Calu3 (cell line): ENCODE measurements around the gene SMAD3. TPM values are rescaled to one million over a fixed set of nuclear protein-coding genes. Genes with fewer than 3 reads are reported as not detected.

Experiments
- BruUV-seq: library from RNA; stranded (reverse); fragments of 400-500 nt; replicated peaks from 2 replicates; lab custom pipeline; 2021; lab: Mats Ljungman, UMichigan
- CTCF ChIA-PET: fragments of 300-600 bp; sonication (Branson Sonifier 250); formaldehyde crosslinking; loops from one replicate; lab custom pipeline; 2022; ENCODE audit warnings: antibody characterized with exemption; lab: Charles Lee
- DNase-seq: peaks from one replicate; pipeline ENCODE4 v3.0.0; 2022
- H3K27ac Mint-ChIP-seq: one replicate; pipeline ENCODE4 v1.8.0; 2022; ENCODE audit warnings: mixed read lengths; ENCODE audit not compliant: unreplicated experiment
- H3K27me3 Mint-ChIP-seq: one replicate; pipeline ENCODE4 v1.8.0; 2022; ENCODE audit warnings: mixed read lengths; ENCODE audit not compliant: unreplicated experiment
- H3K36me3 Mint-ChIP-seq: one replicate; pipeline ENCODE4 v1.8.0; 2022; ENCODE audit warnings: mild to moderate bottlenecking, moderate library complexity, mixed read lengths; ENCODE audit not compliant: insufficient read depth, unreplicated experiment
- H3K4me1 Mint-ChIP-seq: one replicate; pipeline ENCODE4 v1.8.0; 2022; ENCODE audit warnings: mild to moderate bottlenecking, low read depth, mixed read lengths; ENCODE audit not compliant: unreplicated experiment
- H3K4me3 Mint-ChIP-seq: one replicate; pipeline ENCODE4 v1.8.0; 2022; ENCODE audit warnings: mild to moderate bottlenecking, low read depth, moderate library complexity, mixed read lengths; ENCODE audit not compliant: unreplicated experiment
- H3K9me3 Mint-ChIP-seq: one replicate; pipeline ENCODE4 v1.8.0; 2022; ENCODE audit warnings: low read depth, mixed read lengths; ENCODE audit not compliant: unreplicated experiment
- intact Hi-C: fragments of 100-400 bp; cut with micrococcal nuclease; formaldehyde crosslinking; loops from one replicate; pipeline ENCODE4 v1.10.0; 2022; ENCODE audit not compliant: unreplicated experiment
- total RNA-seq: library from RNA; stranded (reverse); gene quantifications from 2 replicates; pipeline ENCODE4 v1.2.3, GENCODE V29; 2022
- TF ChIP-seq, protein P1 (sequence below): fragments of 200-600 bp; IDR thresholded peaks from one replicate; pipeline ENCODE4 v1.8.0; 2022; ENCODE audit warnings: antibody characterized with exemption; ENCODE audit not compliant: unreplicated experiment

The SMAD3 gene
- total RNA-seq, 1 experiment from 2014 or later: 121 TPM

DNA sequence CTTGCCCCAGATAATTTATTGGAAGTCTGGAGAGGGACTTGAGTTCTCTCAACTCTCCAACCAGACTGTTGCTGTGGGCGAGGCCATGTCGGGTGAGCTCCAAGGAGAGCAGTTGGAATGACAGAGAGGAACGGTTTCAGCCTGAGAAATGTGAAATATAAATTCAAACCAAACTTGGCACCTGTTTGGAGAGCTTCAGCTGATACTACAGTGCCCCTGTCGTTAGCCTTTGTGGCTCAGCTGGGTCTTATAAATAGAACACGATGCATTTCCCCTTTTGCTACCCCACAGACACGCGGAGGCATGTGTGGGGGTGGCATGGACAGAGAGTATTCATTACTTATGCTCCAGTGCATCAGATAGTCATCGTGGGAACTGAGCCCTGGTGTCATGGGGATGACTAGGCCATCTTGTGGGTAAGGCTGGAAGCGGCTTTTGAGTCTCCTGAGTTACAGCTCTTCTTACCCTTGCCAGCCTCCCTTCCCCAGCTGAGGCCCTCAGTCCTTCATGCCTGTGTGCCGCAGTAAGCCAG is 15.6 kb downstream of the SMAD3 start:
- peak overlapping the region; percentile 33 for H3K27ac Mint-ChIP-seq
- H3K4me3 Mint-ChIP-seq: no peak overlapping the region
- no TSS peak for BruUV-seq
- H3K27me3 Mint-ChIP-seq: no peaks in the 10 kb centered on the region
- CTCF ChIA-PET: interaction anchor here (1.1 to 1.6 kb wide), 2 partner anchors 32 to 41 kb away, joined by 4 to 5 read pairs; no protein-coding TSS in a partner anchor
- H3K4me1 Mint-ChIP-seq: peaks cover 86% of the 10 kb centered on the region
- intact Hi-C loops: no loop called here
- H3K36me3 Mint-ChIP-seq: peaks cover 56% of the 10 kb centered on the region
- TF ChIP-seq, protein P1, sequence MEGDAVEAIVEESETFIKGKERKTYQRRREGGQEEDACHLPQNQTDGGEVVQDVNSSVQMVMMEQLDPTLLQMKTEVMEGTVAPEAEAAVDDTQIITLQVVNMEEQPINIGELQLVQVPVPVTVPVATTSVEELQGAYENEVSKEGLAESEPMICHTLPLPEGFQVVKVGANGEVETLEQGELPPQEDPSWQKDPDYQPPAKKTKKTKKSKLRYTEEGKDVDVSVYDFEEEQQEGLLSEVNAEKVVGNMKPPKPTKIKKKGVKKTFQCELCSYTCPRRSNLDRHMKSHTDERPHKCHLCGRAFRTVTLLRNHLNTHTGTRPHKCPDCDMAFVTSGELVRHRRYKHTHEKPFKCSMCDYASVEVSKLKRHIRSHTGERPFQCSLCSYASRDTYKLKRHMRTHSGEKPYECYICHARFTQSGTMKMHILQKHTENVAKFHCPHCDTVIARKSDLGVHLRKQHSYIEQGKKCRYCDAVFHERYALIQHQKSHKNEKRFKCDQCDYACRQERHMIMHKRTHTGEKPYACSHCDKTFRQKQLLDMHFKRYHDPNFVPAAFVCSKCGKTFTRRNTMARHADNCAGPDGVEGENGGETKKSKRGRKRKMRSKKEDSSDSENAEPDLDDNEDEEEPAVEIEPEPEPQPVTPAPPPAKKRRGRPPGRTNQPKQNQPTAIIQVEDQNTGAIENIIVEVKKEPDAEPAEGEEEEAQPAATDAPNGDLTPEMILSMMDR: no peak
- DNase-seq: no peak
- H3K9me3 Mint-ChIP-seq: no peaks in the 10 kb centered on the region

DNA sequence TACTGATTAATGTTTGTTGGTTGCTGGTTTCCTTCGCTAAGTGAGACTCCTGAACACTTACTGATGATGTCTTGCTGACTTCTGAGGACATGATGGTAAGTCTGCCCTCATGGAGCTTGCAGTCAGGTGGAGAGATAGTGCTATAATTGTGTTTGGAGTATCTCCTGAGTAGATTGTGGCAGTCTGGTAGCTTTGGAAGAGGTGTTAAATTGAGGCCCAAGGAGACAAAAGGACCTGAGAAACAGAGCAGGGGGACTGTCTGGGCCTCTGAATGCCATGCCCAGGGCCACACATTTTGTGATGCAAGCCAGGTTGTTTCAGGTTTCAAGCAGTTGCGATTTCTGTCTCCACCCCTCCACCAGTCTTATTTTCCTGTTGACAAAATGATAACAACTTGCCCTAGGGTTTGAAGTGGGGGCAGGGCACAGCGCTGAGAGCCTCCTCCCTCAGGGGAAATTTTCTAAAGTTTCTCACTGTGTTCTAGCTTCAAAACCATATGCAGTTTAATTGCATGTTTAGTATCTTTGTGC is 16.7 kb downstream of the SMAD3 start:
- Mint-ChIP-seq H3K9me3 (no peaks in the 10 kb centered on the region), H3K36me3 (peaks cover 56% of the 10 kb centered on the region), H3K27ac (no peak overlapping the region), H3K4me3 (no peak overlapping the region), H3K4me1 (peaks cover 86% of the 10 kb centered on the region), H3K27me3 (no peaks in the 10 kb centered on the region)
- CTCF ChIA-PET: interaction anchor here (0.6 to 1.1 kb wide), 2 partner anchors 33 to 725 kb away, joined by 3 to 4 read pairs; no protein-coding TSS in a partner anchor
- no TSS peak for BruUV-seq
- DNase-seq: no peak
- intact Hi-C loops: no loop called here
- TF ChIP-seq, protein P1: no peak

DNA sequence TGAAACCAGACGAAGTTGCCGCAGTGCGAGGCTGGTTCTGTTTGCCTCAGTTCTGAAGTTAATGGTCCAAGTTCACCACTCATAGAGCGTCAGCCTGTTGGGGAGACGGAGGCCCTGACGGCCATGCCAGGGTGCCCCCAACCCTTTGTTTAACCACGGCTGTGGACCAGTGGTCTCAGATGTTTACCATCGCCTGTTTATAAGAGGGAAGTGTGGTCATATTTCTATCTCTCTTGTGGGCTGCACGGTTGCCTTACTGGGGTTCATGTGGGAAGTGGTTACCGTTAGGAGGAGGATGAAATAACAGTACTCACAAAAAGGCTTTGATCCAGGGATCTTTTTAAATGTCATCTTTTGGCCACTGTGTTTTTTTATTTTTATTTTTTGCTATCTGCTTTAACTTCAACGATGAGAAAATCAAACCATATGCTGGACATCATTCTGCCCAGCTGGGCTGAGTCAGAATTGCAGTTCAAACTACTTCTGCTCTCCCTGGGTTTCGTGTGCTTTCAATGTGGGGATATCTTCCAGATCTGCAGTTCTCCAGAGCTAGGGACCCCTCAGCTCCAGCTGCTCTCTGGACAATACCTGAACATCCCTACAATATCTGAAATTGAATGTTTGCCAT is 17.8 kb downstream of the SMAD3 start:
- CTCF ChIA-PET: interaction anchor here (0.8 kb wide), 1 partner anchor 13 kb away, joined by 3 read pairs; no protein-coding TSS in a partner anchor
- TF ChIP-seq, protein P1: no peak
- Mint-ChIP-seq H3K27ac (no peak overlapping the region), H3K9me3 (no peaks in the 10 kb centered on the region), H3K4me1 (peaks cover 86% of the 10 kb centered on the region), H3K4me3 (no peak overlapping the region), H3K36me3 (peaks cover 52% of the 10 kb centered on the region), H3K27me3 (no peaks in the 10 kb centered on the region)
- BruUV-seq: no TSS peak
- intact Hi-C loops: no loop called here
- DNase-seq: no peak

DNA sequence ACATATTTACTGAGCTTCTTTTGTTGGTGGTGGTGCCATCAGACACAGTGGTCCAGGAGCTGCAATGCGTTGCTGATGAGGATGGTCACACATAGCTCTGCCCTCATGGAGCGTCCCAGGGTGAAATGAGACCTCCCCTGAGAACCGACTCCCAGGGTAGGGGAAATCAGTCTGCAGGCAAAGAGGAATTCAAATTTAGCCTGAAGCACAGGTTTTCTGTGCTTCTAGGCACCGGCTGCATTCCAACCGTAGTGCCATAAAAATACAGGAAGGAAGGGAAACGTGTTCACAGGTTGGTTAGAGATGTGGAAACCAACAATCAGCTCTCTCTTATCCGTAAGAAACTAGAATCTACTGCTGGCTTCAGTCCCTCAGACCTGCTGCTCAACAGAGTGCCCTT is 19.2 kb downstream of the SMAD3 start:
- intact Hi-C loops: no loop called here
- BruUV-seq: no TSS peak
- CTCF ChIA-PET: no interaction called here
- Mint-ChIP-seq H3K4me3 (no peak overlapping the region), H3K9me3 (no peaks in the 10 kb centered on the region), H3K27me3 (no peaks in the 10 kb centered on the region), H3K36me3 (peaks cover 54% of the 10 kb centered on the region), H3K4me1 (peaks cover 94% of the 10 kb centered on the region), H3K27ac (no peak overlapping the region)
- DNase-seq: no peak
- TF ChIP-seq, protein P1: no peak
